NCI-H1694 (cell line): Measurements from ENCODE around the gene ZBTB7C.
A peak's percentile ranks its signal among the peaks of the same experiment; 100 is the strongest.

Source experiments
- DNase-seq: peaks from one replicate; lab custom pipeline; 2025; lab: John Stamatoyannopoulos, UW

ZBTB7C gene

GRCh38 chr18:48354746-48355260 lies 54.4 kb downstream of the ZBTB7C start:
- DNase-seq = no peak

- no peak for DNase-seq
These were observed 57.0 kb downstream of the ZBTB7C start for GRCh38 chr18:48352051-48352755.

- DNase-seq = no peak
These were observed 57.8 kb downstream of the ZBTB7C start for GRCh38 chr18:48351216-48352050.

- DNase-seq = no peak
These were observed 60.4 kb downstream of the ZBTB7C start for GRCh38 chr18:48348739-48349138.

- no peak for DNase-seq
These were observed 61.3 kb downstream of the ZBTB7C start for GRCh38 chr18:48347756-48348326.

- DNase-seq = no peak
These were observed 63.6 kb downstream of the ZBTB7C start for GRCh38 chr18:48345596-48345995.

- no peak for DNase-seq
These were observed 66.6 kb downstream of the ZBTB7C start for GRCh38 chr18:48342581-48342980.

- peak; percentile 8 for DNase-seq
These were observed 67.1 kb downstream of the ZBTB7C start for GRCh38 chr18:48342125-48342524.

- peak; percentile 81 for DNase-seq
These were observed 68.6 kb downstream of the ZBTB7C start for GRCh38 chr18:48340560-48340959.

GRCh38 chr18:48339692-48340091 lies 69.5 kb downstream of the ZBTB7C start:
- DNase-seq = no peak

GRCh38 chr18:48338915-48339314 lies 70.3 kb downstream of the ZBTB7C start:
- no peak for DNase-seq

GRCh38 chr18:48337053-48337452 lies 72.1 kb downstream of the ZBTB7C start:
- no peak for DNase-seq

- no peak for DNase-seq
These were observed 72.9 kb downstream of the ZBTB7C start for GRCh38 chr18:48336332-48336731.

GRCh38 chr18:48335829-48336228 lies 73.4 kb downstream of the ZBTB7C start:
- DNase-seq = no peak

- DNase-seq = no peak
These were observed 74.3 kb downstream of the ZBTB7C start for GRCh38 chr18:48334845-48335244.

- no peak for DNase-seq
These were observed 75.6 kb downstream of the ZBTB7C start for GRCh38 chr18:48333563-48333962.

- no peak for DNase-seq
These were observed 78.9 kb downstream of the ZBTB7C start for GRCh38 chr18:48330016-48330991.

- DNase-seq = no peak
These were observed 80.5 kb downstream of the ZBTB7C start for GRCh38 chr18:48328473-48329210.

- DNase-seq = no peak
These were observed 82.1 kb downstream of the ZBTB7C start for GRCh38 chr18:48326901-48327675.

- no peak for DNase-seq
These were observed 84.0 kb downstream of the ZBTB7C start for GRCh38 chr18:48325115-48325665.
